Parathyroid adenoma (tissue), 2 donors: ENCODE results near the gene FSTL5.

Experiments used
- H2AFZ ChIP-seq: fragments of 300-600 bp; sonication (generic); one replicate; pipeline ENCODE4 v1.7.0; 2017; ENCODE audit warnings: antibody characterized with exemption, mild to moderate bottlenecking
- H3K27ac ChIP-seq: fragments of 300-600 bp; sonication (generic); one replicate; pipeline ENCODE4 v1.7.0; 2017
- H3K27me3 ChIP-seq: fragments of 300-600 bp; sonication (generic); one replicate; pipeline ENCODE4 v1.7.0; 2017; ENCODE audit warnings: low read length; ENCODE audit not compliant: control insufficient read depth, insufficient read depth
- H3K36me3 ChIP-seq: fragments of 300-600 bp; sonication (generic); one replicate; pipeline ENCODE4 v1.7.0; 2017; ENCODE audit warnings: low read length; ENCODE audit not compliant: control insufficient read depth, insufficient read depth
- H3K4me1 ChIP-seq: fragments of 300-600 bp; sonication (generic); one replicate; pipeline ENCODE4 v1.7.0; 2017; ENCODE audit warnings: control low read depth
- H3K4me2 ChIP-seq: fragments of 300-600 bp; sonication (generic); one replicate; pipeline ENCODE4 v1.7.0; 2017; ENCODE audit warnings: low read length
- H3K4me3 ChIP-seq: fragments of 300-600 bp; sonication (generic); one replicate; pipeline ENCODE4 v1.7.0; 2017; ENCODE audit warnings: low read depth, low read length
- H3K79me2 ChIP-seq: fragments of 300-600 bp; sonication (generic); one replicate; pipeline ENCODE4 v1.7.0; 2017; ENCODE audit warnings: control low read depth
- H3K9ac ChIP-seq: fragments of 300-600 bp; sonication (generic); one replicate; pipeline ENCODE4 v1.7.0; 2017; ENCODE audit warnings: mild to moderate bottlenecking
- H3K9me3 ChIP-seq: fragments of 300-600 bp; sonication (generic); one replicate; pipeline ENCODE4 v1.7.0; 2017; ENCODE audit warnings: low read length; ENCODE audit not compliant: control insufficient read depth
- CTCF ChIP-seq: fragments of 300-600 bp; sonication (generic); IDR thresholded peaks from one replicate; pipeline ENCODE4 v1.7.0; 2017; ENCODE audit warnings: antibody characterized with exemption, mild to moderate bottlenecking
- donor health status: primary hyperparathyroidism.

The FSTL5 gene

GRCh38 chr4:161419822-161420221 is 744.0 kb downstream of the FSTL5 start:
- Histone ChIP-seq H3K79me2 (no peaks in the 10 kb centered on the region), H3K36me3 (no peaks in the 10 kb centered on the region), H3K9ac (no peak overlapping the region), H3K4me1 (no peaks in the 10 kb centered on the region), H3K27me3 (no peaks in the 10 kb centered on the region), H3K4me2 (no peak overlapping the region), H3K4me3 (no peak overlapping the region), H2AFZ (no peak overlapping the region), H3K9me3 (no peaks in the 10 kb centered on the region), H3K27ac (no peak overlapping the region)
- no peak for TF ChIP-seq CTCF

- Histone ChIP-seq H3K36me3 (no peaks in the 10 kb centered on the region), H3K9me3 (no peaks in the 10 kb centered on the region), H3K4me1 (no peaks in the 10 kb centered on the region), H3K79me2 (no peaks in the 10 kb centered on the region), H3K4me3 (no peak overlapping the region), H3K27me3 (no peaks in the 10 kb centered on the region), H3K4me2 (no peak overlapping the region), H3K9ac (no peak overlapping the region), H2AFZ (no peak overlapping the region), H3K27ac (no peak overlapping the region)
- no peak for TF ChIP-seq CTCF
Observed at GRCh38 chr4:161411901-161412300, 751.9 kb downstream of the FSTL5 start.

- no peak for TF ChIP-seq CTCF
- H3K27me3 ChIP-seq: no peaks in the 10 kb centered on the region
- no peak overlapping the region for H3K4me2 ChIP-seq
- no peaks in the 10 kb centered on the region for H3K9me3 ChIP-seq
- no peak overlapping the region for H3K27ac ChIP-seq
- no peak overlapping the region for H3K4me3 ChIP-seq
- no peaks in the 10 kb centered on the region for H3K79me2 ChIP-seq
- no peaks in the 10 kb centered on the region for H3K36me3 ChIP-seq
- no peak overlapping the region for H3K9ac ChIP-seq
- no peaks in the 10 kb centered on the region for H3K4me1 ChIP-seq
- no peak overlapping the region for H2AFZ ChIP-seq
Observed at GRCh38 chr4:161404346-161405110, 759.3 kb downstream of the FSTL5 start.

GRCh38 chr4:161403781-161404180 is 760.0 kb downstream of the FSTL5 start:
- H3K4me1 ChIP-seq: no peaks in the 10 kb centered on the region
- H3K4me2 ChIP-seq: no peak overlapping the region
- no peak overlapping the region for H3K4me3 ChIP-seq
- no peaks in the 10 kb centered on the region for H3K27me3 ChIP-seq
- no peak for TF ChIP-seq CTCF
- no peaks in the 10 kb centered on the region for H3K36me3 ChIP-seq
- no peaks in the 10 kb centered on the region for H3K9me3 ChIP-seq
- no peak overlapping the region for H2AFZ ChIP-seq
- H3K79me2 ChIP-seq: no peaks in the 10 kb centered on the region
- no peak overlapping the region for H3K27ac ChIP-seq
- no peak overlapping the region for H3K9ac ChIP-seq

GRCh38 chr4:161393602-161394001 is 770.2 kb downstream of the FSTL5 start:
- Histone ChIP-seq H3K9me3 (no peaks in the 10 kb centered on the region), H3K27me3 (no peaks in the 10 kb centered on the region), H3K4me2 (no peak overlapping the region), H3K36me3 (no peaks in the 10 kb centered on the region), H3K4me3 (no peak overlapping the region), H2AFZ (no peak overlapping the region), H3K4me1 (no peaks in the 10 kb centered on the region), H3K79me2 (no peaks in the 10 kb centered on the region), H3K27ac (no peak overlapping the region), H3K9ac (no peak overlapping the region)
- TF ChIP-seq CTCF: no peak
